Activated naive CD4-positive, alpha-beta T cell treated with anti-CD3 and anti-CD28 coated beads, Interleukin-2, amount 50 U/mL, for 16 hours (primary cell): ENCODE measurements around the gene DENND1B.
"Not testable (repeated sequence)": the region's sequence is repeated elsewhere in the genome, so short reads cannot be mapped to it uniquely, and the experiment has no call there.

ENCODE experiments used
- DNase-seq: peaks from one replicate; pipeline ENCODE4 v3.0.0-alpha.2; 2020

The DENND1B gene

DNA sequence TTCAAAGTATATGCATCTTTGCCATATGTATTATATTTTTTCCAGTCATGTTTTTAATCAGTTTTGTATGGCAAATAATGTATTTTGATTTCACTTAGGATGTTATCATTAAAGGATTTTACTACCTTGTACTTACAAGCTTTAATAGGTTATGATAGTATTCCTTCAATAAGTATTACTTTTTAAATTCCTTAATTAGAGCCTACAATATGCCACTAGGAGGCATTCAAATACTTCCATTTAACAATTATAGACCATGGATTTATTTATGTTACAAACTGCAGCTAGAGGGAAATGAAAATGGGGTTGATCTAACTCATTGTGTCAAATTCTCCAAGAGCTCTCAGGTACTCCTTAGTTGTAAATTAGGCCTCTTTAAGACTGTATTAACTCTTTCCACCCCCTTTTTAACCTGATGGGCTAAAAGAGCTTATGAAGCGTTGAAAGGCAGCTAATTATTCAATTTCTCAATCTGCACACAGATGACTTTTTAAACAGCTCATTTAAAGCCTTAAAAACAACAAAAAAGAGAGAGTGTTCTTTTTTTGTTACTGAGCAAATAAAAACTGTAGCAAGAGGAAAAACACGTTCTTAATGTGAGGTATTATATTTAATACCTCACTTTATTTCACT lies 156.2 kb downstream of the DENND1B start:
- no peak for DNase-seq

DNA sequence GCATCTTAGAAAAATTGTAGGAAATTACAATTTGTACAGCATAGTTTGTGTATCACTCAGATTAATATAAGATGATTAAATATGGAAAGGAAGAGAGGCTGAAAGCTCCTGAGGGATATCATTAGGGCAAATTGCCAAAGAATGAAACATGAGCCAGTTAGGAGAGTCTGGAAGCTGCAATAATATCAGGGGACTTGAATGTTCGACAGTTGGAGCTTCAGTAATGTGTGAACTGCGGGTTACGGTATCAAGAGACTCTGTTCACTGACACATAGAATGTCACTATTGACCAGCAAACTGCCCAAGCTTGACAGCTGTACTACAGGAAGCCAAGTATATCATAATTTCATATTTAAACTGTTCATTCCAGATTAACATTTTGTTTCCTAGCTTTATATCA lies 157.2 kb downstream of the DENND1B start:
- no peak for DNase-seq

DNA sequence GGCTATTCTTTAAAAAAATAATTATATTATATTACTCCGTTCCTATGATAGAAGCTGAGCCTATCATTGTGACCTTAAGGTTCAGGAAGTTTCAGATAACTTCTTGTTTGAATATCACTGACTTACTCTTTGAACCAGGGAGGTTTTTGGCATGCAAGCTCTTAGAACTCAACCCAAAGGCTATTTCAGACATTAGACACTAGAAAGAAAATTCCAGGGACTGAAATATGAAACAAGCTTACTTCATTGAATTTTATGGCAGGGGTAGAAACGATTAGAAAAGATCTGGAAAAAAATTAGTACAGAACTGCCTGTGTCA lies 159.6 kb downstream of the DENND1B start:
- DNase-seq = no peak

DNA sequence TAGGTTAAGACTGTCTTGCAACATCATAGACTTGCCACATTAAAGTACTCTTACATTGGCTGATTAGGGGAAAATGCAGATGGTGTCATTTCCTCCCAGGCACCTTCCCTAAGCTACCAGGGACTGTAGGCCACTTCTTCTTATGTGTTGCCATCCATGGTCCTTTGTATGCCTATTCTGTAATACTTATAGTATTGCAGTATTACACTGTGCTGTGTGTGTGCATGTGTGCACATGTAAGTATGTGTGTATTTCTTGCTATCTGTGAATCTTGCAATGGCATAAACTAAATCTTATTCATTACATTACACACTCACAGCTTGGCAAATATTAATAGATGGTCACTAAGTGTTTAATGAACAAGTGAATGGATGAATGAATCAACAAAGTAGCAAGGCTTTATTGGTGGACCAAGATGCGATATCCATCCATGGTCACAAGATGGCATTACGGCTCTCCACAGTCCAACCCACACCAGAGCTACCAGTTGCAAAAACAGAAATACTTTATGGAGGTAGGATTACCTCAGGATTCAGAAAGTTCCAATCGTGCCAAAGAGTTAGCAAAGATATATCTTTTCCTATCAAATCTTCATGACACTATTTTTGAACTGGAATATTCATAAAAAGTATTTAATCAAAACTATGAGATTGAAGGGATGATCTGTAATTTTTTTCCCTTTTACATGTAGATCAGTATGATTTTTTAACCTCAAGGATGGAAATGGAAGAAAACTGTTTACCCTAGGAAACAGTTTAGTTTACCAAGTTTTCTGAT lies 160.2 kb downstream of the DENND1B start:
- peak; percentile 16 for DNase-seq

DNA sequence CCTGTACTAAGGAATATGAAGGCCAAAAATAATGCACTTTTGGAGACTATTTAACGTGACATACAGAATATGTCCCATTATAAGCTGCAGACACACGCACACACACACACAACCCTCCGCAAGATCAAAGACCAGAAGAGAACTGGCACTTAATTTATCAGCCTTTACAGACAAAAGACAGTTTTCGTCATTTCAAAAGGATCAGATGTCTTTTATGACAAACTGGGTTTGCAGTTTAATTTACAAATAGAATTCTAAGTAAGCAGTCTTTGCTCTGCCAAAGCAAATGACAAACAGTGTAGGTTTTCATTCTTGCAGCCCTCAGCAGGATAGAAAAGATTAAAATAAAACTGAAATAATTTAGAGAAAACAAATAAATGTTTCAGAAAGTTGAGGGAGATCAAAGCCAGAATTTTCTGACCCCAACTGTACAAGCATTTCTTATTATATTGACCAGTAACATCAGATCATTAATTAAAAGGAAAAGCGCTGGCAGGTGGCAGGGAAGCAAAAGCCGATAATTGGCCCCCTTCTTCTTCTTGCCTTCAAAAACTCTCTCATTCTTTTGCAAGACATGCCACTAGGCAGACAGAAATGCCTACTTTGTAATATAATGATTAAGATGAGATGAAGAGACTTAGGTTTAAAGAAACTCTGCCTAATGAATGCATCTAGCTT lies 169.0 kb downstream of the DENND1B start:
- no peak for DNase-seq

DNA sequence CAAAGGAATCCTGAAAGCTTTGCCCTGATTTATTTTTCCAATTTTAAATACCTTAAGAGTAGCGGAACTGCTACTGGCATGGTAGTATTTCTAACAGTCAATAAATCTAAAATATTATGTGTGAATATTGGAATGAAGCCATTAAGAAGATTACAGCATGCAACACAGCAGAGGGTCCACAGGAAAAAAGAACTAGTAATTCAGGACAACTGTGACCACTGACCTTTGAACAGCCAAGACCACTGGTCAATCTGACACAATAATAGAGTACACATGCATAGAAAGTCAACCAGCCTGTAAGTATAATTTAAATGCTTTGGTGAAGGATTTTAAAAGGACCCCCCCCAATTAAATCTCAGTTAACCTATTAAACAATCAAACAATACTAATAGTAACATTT lies 171.0 kb downstream of the DENND1B start:
- DNase-seq = no peak

DNA sequence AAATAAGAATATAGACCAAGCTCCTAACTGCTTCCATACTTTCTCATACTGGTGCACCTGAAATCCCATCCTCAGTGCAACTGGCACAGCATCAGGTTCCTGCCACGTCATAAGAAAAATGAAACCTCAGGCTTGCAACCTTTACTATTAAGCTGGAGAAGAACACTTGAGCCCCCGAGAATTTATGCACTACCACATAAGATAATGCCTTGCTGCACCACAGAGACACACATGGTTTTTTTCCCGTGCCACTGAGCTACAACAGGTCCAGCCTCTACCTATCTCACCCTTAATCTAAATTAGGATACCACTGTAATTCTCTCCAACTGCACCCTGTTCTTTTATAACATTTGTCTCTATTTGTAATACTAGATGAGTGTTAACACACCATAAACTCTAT lies 174.5 kb downstream of the DENND1B start:
- DNase-seq = no peak

DNA sequence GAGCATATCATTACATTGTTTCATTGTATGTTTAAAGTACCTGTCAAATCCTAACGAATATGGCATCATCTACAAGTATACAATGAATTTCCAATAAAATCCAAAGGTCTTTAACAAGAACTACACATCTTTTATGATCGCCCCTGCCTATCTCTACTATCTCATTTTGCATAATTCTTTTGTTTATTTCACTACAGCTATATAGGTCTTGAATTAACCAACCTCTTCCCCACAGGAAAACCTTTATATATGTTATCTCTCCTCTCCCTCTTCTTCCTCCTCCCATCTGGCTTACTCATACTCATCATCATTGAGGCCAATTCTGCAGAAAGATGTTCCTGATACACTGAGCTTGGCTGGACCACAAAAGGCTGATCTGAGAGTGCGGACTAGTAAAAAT lies 175.5 kb downstream of the DENND1B start:
- DNase-seq = no peak

DNA sequence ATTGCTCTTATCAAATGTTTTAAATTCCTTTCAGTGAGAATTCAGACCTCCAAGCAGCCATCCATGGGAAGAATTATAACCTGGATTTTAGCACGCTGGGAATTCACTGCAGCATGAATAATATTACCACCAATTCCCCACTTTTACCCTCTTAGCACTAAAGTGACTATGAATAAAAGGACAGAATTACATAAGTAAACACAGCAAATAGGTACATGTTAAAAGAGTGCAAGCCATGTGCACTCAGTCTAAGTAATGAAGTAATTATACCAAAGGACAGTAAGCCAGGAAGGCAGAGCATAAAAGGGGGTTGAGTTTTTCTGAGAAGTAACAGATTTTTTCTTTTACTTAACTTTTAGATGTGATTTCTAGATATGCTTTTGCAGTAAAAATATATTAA lies 176.3 kb downstream of the DENND1B start:
- no peak for DNase-seq

DNA sequence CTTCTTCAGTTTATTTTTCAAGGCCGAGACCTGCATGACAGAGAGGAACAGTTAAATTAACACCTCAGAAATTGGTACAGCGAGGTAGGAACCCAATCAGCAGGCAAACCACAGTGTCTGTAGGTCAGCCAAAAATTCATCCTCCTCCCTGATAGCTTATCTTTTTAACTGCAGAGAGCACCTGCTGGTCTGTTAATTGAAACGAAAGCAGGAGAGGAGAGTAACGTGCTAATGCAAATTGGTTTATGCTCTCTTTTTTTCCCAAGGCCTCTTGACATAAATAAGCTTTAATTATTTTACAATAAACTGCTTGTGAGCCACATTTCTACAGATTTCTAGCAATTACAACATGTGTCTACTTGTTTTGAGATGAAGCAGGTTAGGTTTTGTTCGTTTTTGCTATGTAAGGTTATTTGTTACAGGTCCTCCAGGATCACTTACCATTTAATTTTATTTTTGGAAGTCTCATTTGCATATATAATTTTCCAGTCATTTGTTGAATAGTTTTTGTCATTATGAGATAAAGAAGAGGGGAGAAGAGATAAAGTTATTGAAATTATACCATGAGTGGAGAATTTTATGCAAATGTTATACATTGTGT lies 179.9 kb downstream of the DENND1B start:
- DNase-seq = no peak

DNA sequence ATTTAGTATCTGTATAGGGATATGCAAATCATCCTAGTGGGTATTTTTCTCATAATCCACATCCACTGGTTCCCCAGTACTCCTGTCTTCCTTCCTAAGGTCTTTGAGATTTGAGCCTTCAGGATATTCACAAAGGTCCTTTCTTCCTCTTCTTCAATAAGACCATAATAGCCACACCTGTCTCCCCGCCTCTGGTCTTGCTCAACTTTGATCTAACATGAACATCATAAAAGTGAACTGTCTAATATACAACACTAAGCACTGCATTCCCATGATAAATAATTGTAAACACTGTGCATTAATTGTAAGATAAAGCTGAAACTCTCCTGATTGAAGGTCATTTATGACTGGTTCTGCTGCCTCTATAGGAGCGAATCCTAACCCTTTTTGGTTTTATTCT lies 184.6 kb downstream of the DENND1B start:
- no peak for DNase-seq

DNA sequence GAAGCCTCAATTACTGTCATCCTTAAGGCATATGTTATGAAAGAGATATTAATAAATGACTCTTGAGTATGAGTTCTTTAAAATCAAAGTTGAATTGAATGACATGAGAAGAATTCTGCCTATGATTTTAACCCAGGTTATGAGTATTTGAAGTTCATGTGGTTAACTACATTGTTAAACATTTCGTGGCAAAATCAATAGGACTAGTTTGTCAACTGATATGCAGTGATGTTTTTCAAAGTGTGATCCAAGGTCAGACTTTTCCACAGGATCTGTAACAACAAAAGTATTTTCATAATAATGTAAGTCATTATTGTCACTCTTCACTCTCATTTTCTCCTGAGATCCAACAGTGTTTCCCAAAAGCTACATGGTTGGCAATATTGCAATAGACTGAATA lies 189.5 kb downstream of the DENND1B start:
- DNase-seq = no peak

DNA sequence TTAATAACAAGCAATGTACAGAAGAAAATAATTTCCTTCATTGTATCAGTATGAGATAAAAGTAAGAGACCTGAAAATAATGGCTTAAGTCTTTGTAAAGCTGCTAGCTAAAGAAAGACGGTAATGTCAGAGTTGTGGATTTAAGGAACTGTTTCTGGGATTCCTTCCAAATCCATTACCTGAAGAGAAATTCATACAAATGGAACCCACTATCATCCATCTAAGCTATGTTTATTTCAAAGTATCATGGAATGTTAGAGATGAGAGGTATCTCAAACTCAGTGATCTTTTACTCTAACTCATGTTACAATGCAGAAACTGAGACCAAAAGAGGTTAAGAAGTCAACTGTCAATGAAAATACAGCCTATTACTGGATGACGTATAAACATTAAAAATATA lies 197.7 kb downstream of the DENND1B start:
- DNase-seq = no peak

DNA sequence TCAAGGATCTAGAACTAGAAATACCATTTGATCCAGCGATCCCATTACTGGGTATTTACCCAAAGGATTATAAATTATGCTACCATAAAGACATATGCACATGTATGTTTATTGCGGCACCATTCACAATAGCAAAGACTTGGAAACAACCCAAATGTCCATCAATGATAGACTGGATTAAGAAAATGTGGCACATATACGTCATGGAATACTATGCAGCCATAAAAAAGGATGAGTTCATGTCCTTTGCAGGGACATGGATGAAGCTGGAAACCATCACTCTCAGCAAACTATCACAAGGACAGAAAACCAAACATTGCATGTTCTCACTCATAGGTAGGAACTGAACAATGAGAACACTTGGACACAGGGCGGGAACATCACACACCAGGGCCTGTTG lies 199.7 kb downstream of the DENND1B start:
- not testable (repeated sequence) for DNase-seq

DNA sequence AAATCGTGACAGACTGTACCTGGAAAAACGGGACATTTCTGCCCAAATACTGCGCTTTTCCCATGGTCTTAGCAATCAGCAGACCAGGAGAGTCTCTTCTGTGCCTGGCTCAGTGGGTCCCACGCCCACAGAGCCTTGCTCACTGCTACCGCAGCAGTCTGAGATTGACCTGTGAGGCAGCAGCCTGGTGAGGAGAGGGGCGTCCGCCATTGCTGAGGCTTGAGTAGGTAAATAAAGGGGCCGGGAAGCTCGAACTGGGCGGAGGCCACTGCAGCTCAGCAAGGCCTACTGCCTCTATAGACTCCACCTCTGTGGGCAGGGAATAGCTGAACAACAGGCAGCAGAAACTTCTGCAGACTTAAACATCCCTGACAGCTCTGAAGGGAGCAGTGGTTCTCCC lies 203.1 kb downstream of the DENND1B start:
- no peak for DNase-seq

DNA sequence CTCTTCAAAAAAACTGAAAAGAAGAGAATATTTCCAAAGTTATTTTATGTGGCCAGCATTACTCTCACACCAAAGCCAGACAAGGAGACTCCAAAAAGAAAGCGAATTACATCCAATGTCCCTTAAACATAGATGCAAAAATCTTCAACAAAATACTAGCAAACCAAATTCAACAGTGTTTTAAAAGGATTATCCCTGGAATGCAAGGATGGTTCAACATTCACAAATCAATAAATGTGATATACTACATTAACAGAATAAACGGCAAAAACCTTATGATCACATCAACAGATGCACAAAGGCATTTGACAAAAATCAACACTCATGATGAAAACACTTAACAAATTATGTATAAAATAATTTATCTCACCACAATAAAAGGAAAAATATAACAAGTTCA lies 207.8 kb downstream of the DENND1B start:
- DNase-seq = no peak

DNA sequence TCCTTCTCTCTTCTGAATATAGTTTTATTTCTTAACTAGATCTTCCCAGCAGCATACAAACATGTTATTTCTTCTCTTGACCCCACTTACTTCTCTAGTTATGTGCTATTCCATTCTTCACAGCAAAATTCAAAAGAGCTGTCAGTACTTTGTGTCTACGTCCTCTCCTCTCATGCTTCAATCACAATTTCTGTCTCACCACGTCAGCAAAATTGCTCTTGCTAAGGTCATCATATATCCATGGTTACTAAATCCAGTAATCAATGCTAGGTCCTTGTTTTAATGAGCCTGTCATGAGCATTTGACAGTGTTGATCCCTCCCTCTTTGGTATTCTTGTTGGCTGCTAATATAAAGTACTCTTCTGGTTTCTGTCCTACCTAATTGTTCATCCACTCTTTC lies 214.2 kb downstream of the DENND1B start:
- DNase-seq = no peak

DNA sequence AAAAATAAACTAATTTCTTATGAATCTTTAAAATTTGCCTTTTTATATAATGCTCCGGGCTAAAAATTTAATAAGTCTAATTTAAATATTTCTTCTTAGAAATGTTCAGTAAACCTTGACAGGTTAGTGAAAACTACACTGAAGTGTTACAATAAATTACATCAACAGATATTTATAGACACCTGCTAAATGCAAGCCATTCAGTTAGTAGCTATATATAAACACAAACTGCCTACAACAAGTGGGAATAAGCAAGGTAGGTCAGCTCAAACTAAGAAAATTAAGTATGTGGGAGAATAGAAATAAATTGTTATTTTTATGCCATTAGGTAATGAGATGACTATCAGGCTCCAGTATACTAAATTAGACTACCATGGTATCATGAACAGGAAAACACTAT lies 215.6 kb downstream of the DENND1B start:
- no peak for DNase-seq

DNA sequence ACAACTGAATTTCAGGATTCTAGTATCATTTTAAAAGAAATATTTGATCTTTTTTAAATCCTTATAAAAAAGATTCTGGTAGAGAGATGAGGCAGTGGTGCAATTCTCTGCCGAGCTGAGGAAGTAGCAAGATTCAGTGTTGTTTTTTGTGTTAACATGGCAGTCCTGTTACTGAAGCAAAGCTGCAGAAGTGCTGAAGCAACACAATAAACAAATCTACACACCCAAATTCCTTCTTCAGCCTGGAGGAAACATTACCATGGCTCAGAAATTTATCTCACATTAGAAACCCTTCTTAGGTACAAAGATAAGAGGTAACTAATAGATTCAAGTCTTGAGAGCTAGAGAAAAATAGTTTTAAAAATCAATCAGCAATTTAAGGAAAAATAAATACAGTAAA lies 216.0 kb downstream of the DENND1B start:
- no peak for DNase-seq

DNA sequence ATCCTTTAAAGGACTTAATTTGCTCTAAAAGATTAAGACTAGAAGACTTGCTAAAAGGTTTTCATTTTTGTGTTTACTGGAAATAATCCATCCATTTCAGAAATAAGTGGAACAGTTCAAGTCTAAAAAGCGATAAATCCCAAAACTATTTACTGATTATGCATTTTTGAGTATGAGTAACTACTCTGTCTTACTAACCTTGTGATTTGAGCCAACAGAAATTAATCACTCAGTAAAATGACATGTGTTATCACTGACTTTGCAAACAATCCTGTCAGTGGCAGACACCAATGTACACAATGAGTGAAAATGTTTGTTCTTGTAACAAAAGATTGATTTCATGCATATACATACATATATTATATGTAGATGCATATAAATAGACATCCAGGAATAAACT lies 218.0 kb downstream of the DENND1B start:
- no peak for DNase-seq

DNA sequence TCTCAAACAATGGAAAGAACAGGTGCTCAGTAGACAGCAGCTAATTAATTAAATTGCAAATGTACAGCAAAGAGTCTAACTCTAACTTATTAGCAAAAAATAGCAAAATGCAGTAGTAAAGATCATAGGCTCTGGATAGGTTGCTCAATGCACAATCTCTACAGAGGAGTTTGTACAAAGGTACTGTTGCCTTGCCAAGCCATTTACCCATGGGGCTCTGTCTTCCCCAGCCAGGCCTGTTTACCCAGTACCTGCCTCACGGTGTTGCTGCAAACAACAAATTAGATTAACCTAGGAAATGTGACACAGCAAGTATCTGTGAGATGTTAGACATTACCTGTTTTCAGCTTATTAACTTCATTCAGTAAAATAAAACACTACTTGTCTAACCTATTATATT lies 222.0 kb downstream of the DENND1B start:
- DNase-seq = no peak

DNA sequence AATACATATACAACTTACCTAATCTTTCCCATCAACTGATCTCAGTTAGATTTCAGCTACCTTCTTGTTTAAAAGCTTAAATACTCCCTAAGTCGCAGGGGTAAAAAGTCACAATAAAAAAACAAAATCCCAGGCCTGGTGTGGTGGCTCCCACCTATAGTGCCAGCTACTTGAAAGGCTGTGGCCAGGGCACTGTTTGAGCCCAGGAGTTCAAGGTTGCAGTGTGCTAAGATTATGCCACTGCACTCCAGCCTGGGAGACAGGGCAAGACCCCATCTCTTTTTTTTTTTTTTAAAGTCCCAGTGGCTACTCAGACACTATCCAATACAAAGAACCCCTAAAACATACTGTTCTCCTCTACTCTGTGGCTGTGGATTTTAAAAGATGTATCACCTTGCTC lies 228.3 kb downstream of the DENND1B start:
- no peak for DNase-seq

DNA sequence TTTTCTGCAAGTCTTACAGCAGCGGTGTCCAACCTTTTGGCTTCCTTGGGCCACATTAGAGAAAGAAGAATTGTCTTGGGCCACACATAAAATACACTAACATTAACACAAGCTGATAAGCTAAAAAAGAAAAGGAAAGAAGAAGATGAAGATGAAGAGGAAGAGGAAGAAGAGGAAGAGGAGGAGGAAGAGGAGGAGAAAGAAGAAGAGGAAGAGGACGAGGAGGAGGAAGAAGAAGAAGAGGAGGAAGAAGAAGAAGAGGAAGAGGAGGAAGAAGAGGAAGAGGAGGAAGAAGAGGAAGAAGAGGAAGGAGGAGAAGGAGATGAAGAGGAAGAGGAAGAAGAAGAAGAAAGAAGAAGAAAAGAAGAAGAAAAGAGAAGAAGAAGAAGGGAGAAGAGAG lies 230.7 kb downstream of the DENND1B start:
- DNase-seq = no peak

DNA sequence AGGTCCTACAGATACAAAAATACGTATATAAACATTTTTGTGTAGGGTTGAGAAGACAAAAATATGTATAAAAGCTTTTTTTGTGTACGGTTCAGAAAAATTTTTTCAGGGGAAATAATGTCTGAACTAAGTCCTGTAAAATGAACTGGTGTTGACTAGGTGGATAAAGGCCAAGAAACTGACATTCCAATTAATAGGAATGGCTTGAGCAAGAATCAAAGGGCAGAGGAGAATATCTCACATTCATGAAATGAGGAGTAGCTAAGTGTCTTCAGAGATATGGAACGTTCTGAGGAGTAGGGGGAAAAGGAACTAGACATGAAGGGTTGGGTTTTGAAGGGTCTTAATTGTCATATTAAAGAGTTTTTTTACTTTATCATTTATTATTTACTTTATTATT lies 231.2 kb downstream of the DENND1B start:
- no peak for DNase-seq
